ENCODE results near the gene OR5B2.
"Not testable (repeated sequence)": the region's sequence is repeated elsewhere in the genome, so short reads cannot be mapped to it uniquely, and the experiment has no call there.

Gene OR5B2

GRCh38 chr11:58428021-58428420, at the start of gene OR5B2:
TSS of gene OR5B2 (minus strand) at chr11:58428121. CDS start at chr11:58423261, 4,860 bp downstream.
- in situ Hi-C loops (cut with HindIII; ENCODE audit: low sequenced_read_pairs), result no loop called here

GRCh38 chr11:58471892-58472291, 44.0 kb upstream of the OR5B2 start:
- in situ Hi-C loops (cut with HindIII; ENCODE audit: low sequenced_read_pairs), result no loop called here

GRCh38 chr11:58466293-58466692, 38.4 kb upstream of the OR5B2 start:
- in situ Hi-C loops (cut with HindIII; ENCODE audit: low sequenced_read_pairs), result no loop called here

- in situ Hi-C loops (cut with HindIII; ENCODE audit: low sequenced_read_pairs), result no loop called here
These were observed 37.8 kb upstream of the OR5B2 start for GRCh38 chr11:58465690-58466089.

GRCh38 chr11:58451585-58451984, 23.7 kb upstream of the OR5B2 start:
- in situ Hi-C loops (cut with HindIII; ENCODE audit: low sequenced_read_pairs), result no loop called here

GRCh38 chr11:58446294-58446693, 18.4 kb upstream of the OR5B2 start:
- in situ Hi-C loops (cut with HindIII; ENCODE audit: low sequenced_read_pairs), result no loop called here

GRCh38 chr11:58444300-58444699, 16.4 kb upstream of the OR5B2 start:
- in situ Hi-C loops (cut with HindIII; ENCODE audit: low sequenced_read_pairs), result no loop called here

GRCh38 chr11:58442136-58442535, 14.2 kb upstream of the OR5B2 start, which contains the start of gene OR5B12:
TSS of gene OR5B12 (minus strand) at chr11:58442236. CDS start at chr11:58440151, 2,085 bp downstream.
- in situ Hi-C loops (cut with HindIII; ENCODE audit: low sequenced_read_pairs), result no loop called here

GRCh38 chr11:58438486-58438885, 10.6 kb upstream of the OR5B2 start:
- in situ Hi-C loops (cut with HindIII; ENCODE audit: low sequenced_read_pairs), result no loop called here

GRCh38 chr11:58434217-58434616, 6.3 kb upstream of the OR5B2 start:
- in situ Hi-C loops (cut with HindIII; ENCODE audit: low sequenced_read_pairs), result no loop called here

- in situ Hi-C loops (cut with HindIII; ENCODE audit: low sequenced_read_pairs), result no loop called here
These were observed 5.8 kb upstream of the OR5B2 start for GRCh38 chr11:58433638-58434203.

GRCh38 chr11:58429273-58429672, 1.4 kb upstream of the OR5B2 start:
- in situ Hi-C loops (cut with HindIII; ENCODE audit: low sequenced_read_pairs), result no loop called here

- in situ Hi-C loops (cut with HindIII; ENCODE audit: low sequenced_read_pairs), result no loop called here
These were observed 21.1 kb downstream of the OR5B2 start, which contains the start of gene OR5B3 for GRCh38 chr11:58406774-58407173. TSS of gene OR5B3 (minus strand) at chr11:58406874. CDS start at chr11:58403409, 3,465 bp downstream.

- in situ Hi-C loops (cut with HindIII; ENCODE audit: low sequenced_read_pairs), result not testable (repeated sequence)
These were observed 28.3 kb downstream of the OR5B2 start for GRCh38 chr11:58399622-58400021.

GRCh38 chr11:58395581-58395980, 32.3 kb downstream of the OR5B2 start:
- in situ Hi-C loops (cut with HindIII; ENCODE audit: low sequenced_read_pairs), result no loop called here

GRCh38 chr11:58394195-58394594, 33.7 kb downstream of the OR5B2 start:
- in situ Hi-C loops (cut with HindIII; ENCODE audit: low sequenced_read_pairs), result no loop called here

GRCh38 chr11:58392746-58393145, 35.2 kb downstream of the OR5B2 start:
- in situ Hi-C loops (cut with HindIII; ENCODE audit: low sequenced_read_pairs), result no loop called here

GRCh38 chr11:58391879-58392278, 36.0 kb downstream of the OR5B2 start:
- in situ Hi-C loops (cut with HindIII; ENCODE audit: low sequenced_read_pairs), result no loop called here

- in situ Hi-C loops (cut with HindIII; ENCODE audit: low sequenced_read_pairs), result no loop called here
These were observed 37.3 kb downstream of the OR5B2 start for GRCh38 chr11:58390551-58391063.
